H9 (cell line): ENCODE measurements around the gene NCAM1. TPM values are rescaled to one million over a fixed set of nuclear protein-coding genes. Genes with fewer than 3 reads are reported as not detected.

Source experiments
- DNase-seq: peaks from one replicate; pipeline ENCODE4 v3.0.0-alpha.2; 2017
- H2AFZ ChIP-seq: one replicate; pipeline ENCODE4 v1.6.1; 2013; ENCODE audit warnings: mild to moderate bottlenecking, low read length, control low read depth, moderate library complexity
- H2AK5ac ChIP-seq: 2 replicates; pipeline ENCODE4 v1.6.1; 2013; ENCODE audit warnings: low read length, control low read depth, mixed read lengths; ENCODE audit not compliant: insufficient read length
- H2BK120ac ChIP-seq: one replicate; pipeline ENCODE4 v1.6.1; 2013; ENCODE audit warnings: low read depth, mild to moderate bottlenecking, low read length, control low read depth, inconsistent platforms; ENCODE audit not compliant: poor library complexity, severe bottlenecking
- H2BK12ac ChIP-seq: 2 replicates; pipeline ENCODE4 v1.6.1; 2013; ENCODE audit warnings: low read length, control low read depth, mixed read lengths, low read depth; ENCODE audit not compliant: insufficient read length
- H2BK15ac ChIP-seq: 2 replicates; pipeline ENCODE4 v1.6.1; 2013; ENCODE audit warnings: low read depth, low read length, control low read depth
- H2BK20ac ChIP-seq: one replicate; pipeline ENCODE4 v1.6.1; 2013; ENCODE audit warnings: low read depth, mild to moderate bottlenecking, low read length, control low read depth, inconsistent platforms; ENCODE audit not compliant: poor library complexity, severe bottlenecking
- H2BK5ac ChIP-seq: 2 replicates; pipeline ENCODE4 v1.6.1; 2013; ENCODE audit warnings: low read length, control low read depth, mixed read lengths; ENCODE audit not compliant: insufficient read length
- H3K14ac ChIP-seq: 2 replicates; pipeline ENCODE4 v1.6.1; 2013; ENCODE audit warnings: low read length, control low read depth; ENCODE audit not compliant: insufficient read depth
- H3K18ac ChIP-seq: 2 replicates; pipeline ENCODE4 v1.6.1; 2013; ENCODE audit warnings: low read depth, mild to moderate bottlenecking, mixed read lengths, low read length, control low read depth; ENCODE audit not compliant: insufficient read length
- H3K23ac ChIP-seq: 2 replicates; pipeline ENCODE4 v1.6.1; 2013; ENCODE audit warnings: low read length, control low read depth, mixed read lengths, low read depth; ENCODE audit not compliant: insufficient read length
- H3K23me2 ChIP-seq: 2 replicates; pipeline ENCODE4 v1.6.1; 2013; ENCODE audit warnings: low read depth, mild to moderate bottlenecking, mixed read lengths, low read length, control low read depth; ENCODE audit not compliant: insufficient read length, poor library complexity, severe bottlenecking
- H3K27ac ChIP-seq: 2 replicates; pipeline ENCODE4 v1.5.1; 2013; ENCODE audit warnings: low read length, control low read depth, mixed read lengths, low read depth; ENCODE audit not compliant: insufficient read length
- H3K27me3 ChIP-seq: 2 replicates; pipeline ENCODE4 v1.6.1; 2013; ENCODE audit warnings: low read length, control low read depth, inconsistent platforms; ENCODE audit not compliant: insufficient read depth
- H3K4ac ChIP-seq: 2 replicates; pipeline ENCODE4 v1.6.1; 2013; ENCODE audit warnings: low read depth, mild to moderate bottlenecking, control low read depth, inconsistent platforms, low read length, moderate library complexity
- H3K4me1 ChIP-seq: 2 replicates; pipeline ENCODE4 v1.6.1; 2013; ENCODE audit warnings: low read length, control low read depth, inconsistent platforms; ENCODE audit not compliant: insufficient read depth
- H3K4me2 ChIP-seq: 2 replicates; pipeline ENCODE4 v1.6.1; 2013; ENCODE audit warnings: low read length, control low read depth, mixed read lengths; ENCODE audit not compliant: insufficient read length, insufficient read depth
- H3K56ac ChIP-seq: 2 replicates; pipeline ENCODE4 v1.6.1; 2013; ENCODE audit warnings: low read depth, mild to moderate bottlenecking, mixed read lengths, low read length, control low read depth; ENCODE audit not compliant: insufficient read length
- H3K79me1 ChIP-seq: 2 replicates; pipeline ENCODE4 v1.6.1; 2013; ENCODE audit warnings: low read depth, mild to moderate bottlenecking, moderate library complexity, low read length, control low read depth, inconsistent platforms; ENCODE audit not compliant: insufficient read depth, poor library complexity, severe bottlenecking
- H3K79me2 ChIP-seq: 2 replicates; pipeline ENCODE4 v1.6.1; 2013; ENCODE audit warnings: low read length, control low read depth, inconsistent platforms; ENCODE audit not compliant: insufficient read depth
- H3K9ac ChIP-seq: 2 replicates; pipeline ENCODE4 v1.6.1; 2013; ENCODE audit warnings: low read length, control low read depth, mixed read lengths; ENCODE audit not compliant: insufficient read length; ENCODE audit errors: extremely low read depth
- H3K9me3 ChIP-seq: one replicate; pipeline ENCODE4 v1.6.1; 2013; ENCODE audit warnings: low read depth, low read length, inconsistent platforms; ENCODE audit not compliant: control insufficient read depth
- H3T11ph ChIP-seq: one replicate; pipeline ENCODE4 v1.6.1; 2013; ENCODE audit warnings: mild to moderate bottlenecking, low read length, control low read depth, inconsistent platforms
- H4K20me1 ChIP-seq: one replicate; pipeline ENCODE4 v1.6.1; 2013; ENCODE audit not compliant: control insufficient read depth, insufficient read length, insufficient read depth
- H4K5ac ChIP-seq: 2 replicates; pipeline ENCODE4 v1.6.1; 2013; ENCODE audit warnings: low read depth, mild to moderate bottlenecking, mixed read lengths, low read length, control low read depth; ENCODE audit not compliant: insufficient read length
- H4K8ac ChIP-seq: replicated peaks from 2 replicates; pipeline ENCODE4 v1.6.1; 2013; ENCODE audit warnings: low read length, control low read depth, mixed read lengths, low read depth; ENCODE audit not compliant: insufficient read length
- H4K91ac ChIP-seq: 2 replicates; pipeline ENCODE4 v1.6.1; 2013; ENCODE audit warnings: low read depth, mild to moderate bottlenecking, moderate library complexity, mixed read lengths, low read length, control low read depth; ENCODE audit not compliant: insufficient read length
- H3K27ac Mint-ChIP-seq, 3 experiments: 2 replicates in 2 of 3; 3 replicates in 1 of 3; pipeline ENCODE4 v1.8.0; 2020 to 2021; ENCODE audit warnings: mixed read lengths in 3 of 3, mild to moderate bottlenecking in 1 of 3, moderate library complexity in 1 of 3
- H3K27me3 Mint-ChIP-seq: 2 replicates; pipeline ENCODE4 v1.8.0; 2021; ENCODE audit warnings: low read depth, mild to moderate bottlenecking, moderate library complexity, mixed read lengths
- H3K36me3 Mint-ChIP-seq, 3 experiments: 2 replicates in 2 of 3; 3 replicates in 1 of 3; pipeline ENCODE4 v1.8.0; 2020 to 2021; ENCODE audit warnings: low read depth in 3 of 3, mixed read lengths in 3 of 3; ENCODE audit not compliant: insufficient read depth in 1 of 3
- H3K4me1 Mint-ChIP-seq, 2 experiments: 2 replicates each; pipeline ENCODE4 v1.8.0; 2020; ENCODE audit warnings: mixed read lengths in 2 of 2
- H3K4me3 Mint-ChIP-seq, 2 experiments: 2 replicates in 1 of 2; 3 replicates in 1 of 2; pipeline ENCODE4 v1.8.0; 2020 to 2021; ENCODE audit warnings: mild to moderate bottlenecking in 2 of 2, mixed read lengths in 2 of 2, moderate library complexity in 1 of 2
- H3K9me3 Mint-ChIP-seq, 2 experiments: 2 replicates in 1 of 2; 3 replicates in 1 of 2; pipeline ENCODE4 v1.8.0; 2020; ENCODE audit warnings: mild to moderate bottlenecking in 2 of 2, mixed read lengths in 2 of 2, moderate library complexity in 1 of 2
- CTCF ChIP-seq: fragments of 200-600 bp; sonication (generic); conservative IDR thresholded peaks from 3 replicates; pipeline ENCODE4 v1.8.0; 2021; ENCODE audit warnings: antibody characterized with exemption, mild to moderate bottlenecking
- WGBS: extraction: QIAGEN DNeasy Blood & Tissue Kit; methylation state at CpG from one replicate; pipeline ENCODE4 v1.1.7; 2013; ENCODE audit warnings: missing lambda C conversion rate, low lambda C conversion rate, mixed read lengths; ENCODE audit not compliant: insufficient read length; ENCODE audit errors: extremely low coverage; 5-methylcytosine and 5-hydroxymethylcytosine counted together
- total RNA-seq: library from RNA; stranded (reverse); gene quantifications from 2 replicates; pipeline ENCODE4 v1.2.1, GENCODE V29; 2021

Gene NCAM1
- total RNA-seq, 1 experiment from 2014 or later: 2.5 TPM

- Histone ChIP-seq H2BK15ac (no peak overlapping the region), H3K27me3 (no peaks in the 10 kb centered on the region), H4K5ac (no peak overlapping the region), H4K8ac (no peak overlapping the region), H3K56ac (no peak overlapping the region), H2BK120ac (no peak overlapping the region), H3K79me2 (no peaks in the 10 kb centered on the region), H3K23ac (no peak overlapping the region), H3K9me3 (no peaks in the 10 kb centered on the region), H2BK20ac (no peak overlapping the region), H2BK5ac (no peak overlapping the region), H3K14ac (no peak overlapping the region; the same call in 1 of the 2 replicates), H4K20me1 (no peaks in the 10 kb centered on the region), H3K4ac (no peak overlapping the region), H3K18ac (no peak overlapping the region), H2AK5ac (no peak overlapping the region), H2BK12ac (no peak overlapping the region), H3K4me1 (peaks cover 3% of the 10 kb centered on the region; the same call in 1 of the 2 replicates), H3K23me2 (no peaks in the 10 kb centered on the region), H3K4me2 (no peak overlapping the region), H3K27ac (no peak overlapping the region), H4K91ac (no peak overlapping the region), H3T11ph (no peak overlapping the region), H3K9ac (no peak overlapping the region), H2AFZ (no peak overlapping the region), H3K79me1 (no peaks in the 10 kb centered on the region)
- no peak for TF ChIP-seq CTCF
- H3K4me1 Mint-ChIP-seq: peaks cover 12 to 13% of the 10 kb centered on the region in 2 experiments
- H3K27ac Mint-ChIP-seq: peak overlapping the region in 1 of 3 experiments; percentile 71; a peak in 2 of 7 replicates
- no peak for DNase-seq
- no CpG with 5 or more reads among the region's 5 CpGs for WGBS
- H3K27me3 Mint-ChIP-seq: no peaks in the 10 kb centered on the region; the same call in none of the 2 replicates
- H3K9me3 Mint-ChIP-seq: peaks cover 0 to 5% of the 10 kb centered on the region in 2 experiments; a peak in 3 of 5 replicates
- H3K36me3 Mint-ChIP-seq: peaks cover 0 to 2% (median 0%) of the 10 kb centered on the region in 3 experiments; a peak in 3 of 7 replicates
- H3K4me3 Mint-ChIP-seq: no peak overlapping the region
Observed at GRCh38 chr11:113043698-113044097, 82.5 kb downstream of the NCAM1 start.
